Nephron progenitor cell (in vitro differentiated cells): ENCODE results near the gene TSPEAR.
A peak's percentile ranks its signal among the peaks of the same experiment; 100 is the strongest.

Experiments used
- DNase-seq: peaks from one replicate; pipeline ENCODE4 v3.0.0; 2021
- H3K27ac Mint-ChIP-seq: 2 replicates; pipeline ENCODE4 v1.8.0; 2021; ENCODE audit warnings: mild to moderate bottlenecking, moderate library complexity, mixed read lengths
- H3K27me3 Mint-ChIP-seq: 2 replicates; pipeline ENCODE4 v1.8.0; 2021; ENCODE audit warnings: mild to moderate bottlenecking, low read depth, mixed read lengths; ENCODE audit not compliant: poor library complexity
- H3K36me3 Mint-ChIP-seq: 2 replicates; pipeline ENCODE4 v1.8.0; 2021; ENCODE audit warnings: low read depth, mixed read lengths
- H3K4me1 Mint-ChIP-seq: 2 replicates; pipeline ENCODE4 v1.8.0; 2021; ENCODE audit warnings: mixed read lengths
- H3K4me3 Mint-ChIP-seq: 2 replicates; pipeline ENCODE4 v1.8.0; 2021; ENCODE audit warnings: mild to moderate bottlenecking, moderate library complexity, mixed read lengths
- H3K9me3 Mint-ChIP-seq: 2 replicates; pipeline ENCODE4 v1.8.0; 2021; ENCODE audit warnings: mild to moderate bottlenecking, moderate library complexity, mixed read lengths
- CTCF ChIP-seq: fragments of 200-600 bp; sonication (generic); IDR thresholded peaks from 2 replicates; pipeline ENCODE4 v1.5.0; 2021; ENCODE audit warnings: antibody characterized with exemption

Gene TSPEAR

GRCh38 chr21:44533121-44533890, 178.1 kb downstream of the TSPEAR start:
- no peak overlapping the region for H3K4me3 Mint-ChIP-seq
- peaks cover 8% of the 10 kb centered on the region for H3K27me3 Mint-ChIP-seq
- no peak overlapping the region for H3K27ac Mint-ChIP-seq
- TF ChIP-seq CTCF: no peak
- no peak for DNase-seq
- H3K36me3 Mint-ChIP-seq: no peaks in the 10 kb centered on the region
- no peaks in the 10 kb centered on the region for H3K4me1 Mint-ChIP-seq
- H3K9me3 Mint-ChIP-seq: no peaks in the 10 kb centered on the region

GRCh38 chr21:44532712-44533111, 178.7 kb downstream of the TSPEAR start:
- DNase-seq: no peak
- Mint-ChIP-seq H3K9me3 (no peaks in the 10 kb centered on the region), H3K27ac (no peak overlapping the region), H3K4me3 (no peak overlapping the region), H3K36me3 (no peaks in the 10 kb centered on the region), H3K4me1 (no peaks in the 10 kb centered on the region), H3K27me3 (peaks cover 8% of the 10 kb centered on the region)
- no peak for TF ChIP-seq CTCF

- Mint-ChIP-seq H3K27me3 (peaks cover 10% of the 10 kb centered on the region), H3K9me3 (no peaks in the 10 kb centered on the region), H3K4me1 (no peaks in the 10 kb centered on the region), H3K36me3 (no peaks in the 10 kb centered on the region), H3K27ac (no peak overlapping the region), H3K4me3 (no peak overlapping the region)
- TF ChIP-seq CTCF: no peak
- DNase-seq: no peak
These were observed 179.5 kb downstream of the TSPEAR start for GRCh38 chr21:44531606-44532564.

GRCh38 chr21:44530903-44531605, 180.3 kb downstream of the TSPEAR start:
- H3K9me3 Mint-ChIP-seq: no peaks in the 10 kb centered on the region
- H3K27ac Mint-ChIP-seq: no peak overlapping the region
- DNase-seq: no peak
- no peaks in the 10 kb centered on the region for H3K4me1 Mint-ChIP-seq
- peaks cover 11% of the 10 kb centered on the region for H3K27me3 Mint-ChIP-seq
- H3K4me3 Mint-ChIP-seq: no peak overlapping the region
- no peaks in the 10 kb centered on the region for H3K36me3 Mint-ChIP-seq
- TF ChIP-seq CTCF: no peak

- no peaks in the 10 kb centered on the region for H3K9me3 Mint-ChIP-seq
- DNase-seq: no peak
- H3K4me1 Mint-ChIP-seq: no peaks in the 10 kb centered on the region
- peak overlapping the region; percentile 89 for H3K27ac Mint-ChIP-seq
- no peak for TF ChIP-seq CTCF
- no peak overlapping the region for H3K4me3 Mint-ChIP-seq
- H3K27me3 Mint-ChIP-seq: peaks cover 11% of the 10 kb centered on the region
- H3K36me3 Mint-ChIP-seq: no peaks in the 10 kb centered on the region
These were observed 181.0 kb downstream of the TSPEAR start for GRCh38 chr21:44530221-44530902.
